Dermis lymphatic vessel endothelial cell (primary cell): Measurements from ENCODE around the gene SIRPB1. TPM values are rescaled to one million over a fixed set of nuclear protein-coding genes. Genes with fewer than 3 reads are reported as not detected.

ENCODE experiments used
- total RNA-seq: library from RNA; depleted of rRNA; stranded (reverse); fragments of >200 nt; gene quantifications from 2 replicates; pipeline ENCODE4 v1.2.1, GENCODE V29; 2014

SIRPB1 gene
- 2.8 and 3.3 TPM in 2 replicates for total RNA-seq

DNA sequence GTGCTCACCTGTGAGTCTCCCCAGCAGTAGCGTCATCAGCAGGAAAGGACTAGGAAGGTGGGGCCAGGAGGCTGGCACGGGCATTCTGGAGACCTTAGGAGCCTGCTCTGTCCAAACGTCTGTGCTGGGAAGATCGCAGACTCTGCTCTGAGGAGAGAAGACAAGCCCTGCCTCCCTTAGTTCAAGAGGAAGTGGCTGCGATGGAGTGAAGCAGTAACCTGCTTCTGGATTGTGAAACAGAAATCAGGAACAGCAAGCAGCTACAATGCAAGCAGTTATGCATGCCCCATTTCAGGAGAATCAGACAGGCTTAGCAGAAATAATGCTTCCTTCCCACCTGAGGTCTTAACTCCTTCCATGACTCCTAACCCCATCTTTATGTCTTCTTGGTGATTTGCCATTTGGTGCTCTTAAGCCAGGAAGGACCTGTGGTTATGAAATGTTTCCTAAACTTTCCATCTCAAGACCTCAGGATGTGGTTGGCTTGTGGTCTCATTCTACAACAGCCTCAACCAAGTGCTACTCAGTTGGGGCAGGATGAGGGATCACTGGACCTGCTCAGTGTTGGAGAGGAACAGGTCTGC lies at the start of gene SIRPB1:
TSS of gene SIRPB1 (minus strand) at position 149 of the 584 bp plus-strand sequence. CDS start at position 84, 65 bp downstream.

DNA sequence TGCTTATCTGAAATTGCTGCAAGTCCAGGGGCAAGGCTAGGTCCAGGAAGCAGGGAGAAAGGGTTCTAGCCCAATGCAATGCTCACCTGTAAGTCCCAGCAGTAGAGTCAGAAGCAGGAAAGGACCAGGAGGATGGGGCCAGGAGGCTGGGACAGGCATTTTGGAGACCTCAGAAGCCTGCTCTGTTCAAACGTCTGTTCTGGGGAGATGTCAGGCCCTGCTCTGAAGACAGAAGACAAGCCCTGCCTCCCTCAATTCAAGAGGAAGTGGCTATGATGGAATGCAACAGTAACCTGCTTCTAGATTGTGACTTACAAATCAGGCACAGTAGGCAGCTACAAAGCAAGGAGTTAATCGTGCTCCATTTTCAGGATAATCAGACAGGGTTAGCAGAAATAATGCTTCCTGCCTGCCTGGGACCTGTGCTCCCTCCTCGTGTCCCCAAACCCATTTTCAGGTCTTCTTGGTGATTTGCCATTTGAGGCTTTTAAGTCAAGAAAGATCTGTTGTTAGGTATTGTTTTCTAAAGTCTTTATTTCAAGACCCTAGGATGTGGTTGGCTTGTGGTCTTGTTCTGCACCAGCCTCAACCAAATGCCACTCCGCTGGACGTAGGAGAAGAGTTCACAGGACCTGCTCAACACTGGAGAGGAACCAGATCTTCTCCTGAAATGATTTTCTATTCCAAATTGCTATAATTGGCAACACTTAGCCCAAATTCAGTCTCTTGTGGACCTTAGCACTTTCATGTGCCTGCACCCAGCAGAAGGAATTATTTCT lies 37.9 kb upstream of the SIRPB1 start, which contains the start of gene SIRPG:
TSS of gene SIRPG (minus strand) at position 224 of the 779 bp plus-strand sequence. CDS start at position 159, 65 bp downstream.

Other genes starting within 250 kb of the SIRPB1 start
- gene FKBP1A, start 227.0 kb downstream of the SIRPB1 start, total RNA-seq: 256 and 263 TPM in 2 replicates
- gene NSFL1C, start 153.2 kb downstream of the SIRPB1 start, total RNA-seq: 20.0 and 22.9 TPM in 2 replicates
- gene SIRPB2, start 128.6 kb downstream of the SIRPB1 start, total RNA-seq: 0.09 and 0.11 TPM in 2 replicates
- not detected in 2 replicates for gene SIRPD, start 62.3 kb downstream of the SIRPB1 start, total RNA-seq
- not detected in 2 replicates for gene SIRPG, start 37.8 kb upstream of the SIRPB1 start, total RNA-seq